HepG2 (cell line): ENCODE data around the gene LRP10. TPM values are rescaled to one million over a fixed set of nuclear protein-coding genes. Genes with fewer than 3 reads are reported as not detected.

Experiments used
- ATAC-seq: fragments of 200-7000 bp; cut with Tn5 transposase; 3 replicates; pipeline ENCODE4 v1.9.1; 2020; ENCODE audit warnings: mild to moderate bottlenecking, moderate library complexity
- BruUV-seq: library from RNA; stranded (reverse); fragments of 400-500 nt; replicated peaks from 2 replicates; lab custom pipeline; 2021; lab: Mats Ljungman, UMichigan
- CTCF ChIA-PET: fragments of 300-600 bp; formaldehyde crosslinking; extraction: SDS; loops from one replicate; lab custom pipeline; 2021; ENCODE audit warnings: low total read pairs, inconsistent platforms, low intra/inter-chr PET ratio; lab: Yijun Ruan, JAX
- POLR2A ChIA-PET: fragments of 350-600 bp; sonication (Branson Sonifier 250); formaldehyde crosslinking; loops from one replicate; lab custom pipeline; 2020; ENCODE audit warnings: antibody characterized with exemption, inconsistent platforms; lab: Yijun Ruan, JAX
- DNase-seq: peaks from one replicate; pipeline ENCODE4 v3.0.0-alpha.2; 2015; ENCODE audit warnings: low spot score
- FAIRE-seq: peaks from 3 replicates; lab custom pipeline; 2011; peaks lifted over from hg19 to GRCh38; lab: Jason Lieb, UNC
- H2AFZ ChIP-seq: one replicate; pipeline ENCODE4 v1.6.1; 2011; ENCODE audit warnings: low read length, inconsistent platforms
- H3K27ac ChIP-seq: fragments of 300-600 bp; 3 replicates; pipeline ENCODE4 v1.8.0; 2011; ENCODE audit warnings: mixed run types, mild to moderate bottlenecking, mixed read lengths, low read length, inconsistent platforms; ENCODE audit not compliant: insufficient read depth; ENCODE audit errors: extremely low read length
- H3K27me3 ChIP-seq, 2 experiments: fragments of 200-600 bp in 1 of 2; 2 replicates in 1 of 2; 3 replicates in 1 of 2; pipeline versions ENCODE4 v1.6.0 to v1.8.0; 2011; ENCODE audit warnings: low read length in 2 of 2, mild to moderate bottlenecking in 2 of 2, moderate library complexity in 2 of 2, inconsistent platforms in 1 of 2; ENCODE audit not compliant: insufficient read depth in 2 of 2, control insufficient read depth in 1 of 2
- H3K36me3 ChIP-seq, 2 experiments: fragments of 200-600 bp in 1 of 2; replicated peaks in 1 of 2; 2 replicates in 1 of 2; 3 replicates in 1 of 2; pipeline versions ENCODE4 v1.5.1 to v1.8.0; 2011; ENCODE audit warnings: low read length in 2 of 2, inconsistent platforms in 1 of 2; ENCODE audit not compliant: insufficient read depth in 2 of 2, control insufficient read depth in 1 of 2
- H3K4me1 ChIP-seq: 2 replicates; pipeline ENCODE4 v1.5.1; 2012; ENCODE audit warnings: low read length, inconsistent platforms; ENCODE audit not compliant: insufficient read depth
- H3K4me2 ChIP-seq: 2 replicates; pipeline ENCODE4 v1.6.0; 2011; ENCODE audit warnings: low read depth, low read length, inconsistent platforms
- H3K4me3 ChIP-seq, 3 experiments: fragments of 200-600 bp in 1 of 3; sonication (generic), shearing (Covaris generic) in 1 of 3; replicated peaks in 1 of 3; 2 replicates each; pipeline ENCODE4 v1.5.1; 2011 to 2016; ENCODE audit warnings: low read length in 3 of 3, inconsistent platforms in 2 of 3, low read depth in 2 of 3, mild to moderate bottlenecking in 2 of 3, control low read depth in 1 of 3, mixed read lengths in 1 of 3; ENCODE audit not compliant: insufficient read depth in 1 of 3
- H3K79me2 ChIP-seq: one replicate; pipeline ENCODE4 v1.6.1; 2011; ENCODE audit warnings: low read length, inconsistent platforms; ENCODE audit not compliant: insufficient read depth
- H3K9ac ChIP-seq: 2 replicates; pipeline ENCODE4 v1.6.0; 2011; ENCODE audit warnings: mild to moderate bottlenecking, low read depth, low read length, inconsistent platforms; ENCODE audit not compliant: insufficient read depth
- H3K9me3 ChIP-seq: 2 replicates; pipeline ENCODE4 v1.5.1; 2012; ENCODE audit warnings: mild to moderate bottlenecking, low read length
- H4K20me1 ChIP-seq: 2 replicates; pipeline ENCODE4 v1.6.0; 2011; ENCODE audit warnings: inconsistent platforms, mild to moderate bottlenecking, low read length, moderate library complexity; ENCODE audit not compliant: insufficient read depth
- MTA1 ChIP-seq: sonication (generic); formaldehyde crosslinking; IDR thresholded peaks from 2 replicates; pipeline ENCODE4 v1.4.0; 2020; ENCODE audit warnings: missing genetic modification reagents, mild to moderate bottlenecking, borderline replicate concordance
- RBFOX2 ChIP-seq: fragments of 200-400 bp; formaldehyde crosslinking; IDR thresholded peaks from 2 replicates; pipeline ENCODE4 v1.6.1; 2017; ENCODE audit warnings: low read depth, mild to moderate bottlenecking, low read length
- THYN1 ChIP-seq: sonication (generic); formaldehyde crosslinking; IDR thresholded peaks from 2 replicates; pipeline ENCODE4 v1.8.1; 2023; ENCODE audit warnings: low read depth, mild to moderate bottlenecking, moderate library complexity, missing genetic modification reagents, borderline replicate concordance
- ZNF768 ChIP-seq: sonication (generic); formaldehyde crosslinking; IDR thresholded peaks from 2 replicates; pipeline ENCODE4 v1.4.0; 2020; ENCODE audit warnings: missing genetic modification reagents
- WGBS: methylation state at CpG from one replicate; pipeline ENCODE4 v1.1.6; 2017; ENCODE audit warnings: low lambda C conversion rate; 5-methylcytosine and 5-hydroxymethylcytosine counted together
- in situ Hi-C: cut with HindIII; loops from 2 replicates; pipeline ENCODE4 v1.10.0; 2017; ENCODE audit warnings: low pct_unique_long_range_greater_than_20kb; ENCODE audit not compliant: extremely low pct_ligation_motif_present
- intact Hi-C: fragments of 100-400 bp; cut with micrococcal nuclease; formaldehyde crosslinking; loops from one replicate; pipeline ENCODE4 v1.10.0; 2022; ENCODE audit not compliant: unreplicated experiment
- polyA plus RNA-seq, 8 experiments: library from polyadenylated mRNA; depleted of rRNA in 3 of 8; stranded (reverse) in 7 of 8; unstranded in 1 of 8; fragments of >200 nt; fragmentation: Illumina TruSeq in 4 of 8; extraction: Trizol in 4 of 8; gene quantifications; 2 replicates each; pipeline versions ENCODE4 v1.2.1 to v1.2.3, GENCODE V29; 2011 to 2016; ENCODE audit warnings: low read depth in 4 of 8, missing spikeins in 1 of 8, mixed read lengths in 1 of 8; ENCODE audit not compliant: insufficient read depth in 1 of 8
- total RNA-seq, 5 experiments: library from RNA; depleted of rRNA; stranded (reverse); fragments of >200 nt; fragmentation: Illumina TruSeq; extraction: Trizol; gene quantifications; 2 replicates each; pipeline ENCODE4 v1.2.3, GENCODE V29; 2016; ENCODE audit warnings: low read depth in 1 of 5
- TF ChIP-seq, protein P1 (sequence below): sonication (generic); formaldehyde crosslinking; IDR thresholded peaks from 2 replicates; pipeline ENCODE4 v1.8.0; 2022; ENCODE audit warnings: mild to moderate bottlenecking, missing genetic modification reagents, borderline replicate concordance
- TF ChIP-seq, protein P2 (sequence below): sonication (generic); formaldehyde crosslinking; IDR thresholded peaks from 2 replicates; pipeline ENCODE4 v1.5.1; 2020; ENCODE audit warnings: mild to moderate bottlenecking, missing genetic modification reagents, moderate library complexity
- TF ChIP-seq, protein P3 (sequence below): sonication (generic); formaldehyde crosslinking; IDR thresholded peaks from 2 replicates; pipeline ENCODE4 v1.9.0; 2022; ENCODE audit warnings: missing genetic modification reagents, mild to moderate bottlenecking, borderline replicate concordance

Gene LRP10
- total and polyA plus RNA-seq, 2 of the 13 experiments (the other 11 are each of a cell fraction or from before 2014, with no cell fraction given): 16.9 to 45.2 TPM

DNA sequence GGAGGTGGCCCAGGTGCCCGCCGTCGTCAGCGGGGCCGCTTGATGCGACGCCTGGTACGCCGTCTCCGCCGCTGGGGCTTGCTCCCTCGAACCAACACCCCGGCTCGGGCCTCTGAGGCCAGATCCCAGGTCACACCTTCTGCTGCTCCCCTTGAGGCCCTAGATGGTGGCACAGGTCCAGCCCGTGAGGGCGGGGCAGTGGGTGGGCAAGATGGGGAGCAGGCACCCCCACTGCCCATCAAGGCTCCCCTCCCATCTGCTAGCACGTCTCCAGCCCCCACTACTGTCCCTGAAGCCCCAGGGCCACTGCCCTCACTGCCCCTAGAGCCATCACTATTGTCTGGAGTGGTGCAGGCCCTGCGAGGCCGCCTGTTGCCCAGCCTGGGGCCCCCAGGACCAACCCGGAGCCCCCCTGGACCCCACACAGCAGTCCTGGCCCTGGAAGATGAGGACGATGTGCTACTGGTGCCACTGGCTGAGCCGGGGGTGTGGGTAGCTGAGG is 5.5 kb downstream of the LRP10 start:
- Histone ChIP-seq H3K27me3 (peaks cover under 1 to 5% of the 10 kb centered on the region in 2 experiments; a peak in 4 of 5 replicates), H3K4me3 (no peak overlapping the region), H2AFZ (no peak overlapping the region), H3K4me2 (no peak overlapping the region), H3K9ac (no peak overlapping the region), H3K36me3 (peaks cover 14% of the 10 kb centered on the region in 2 experiments; a peak in 4 of 5 replicates), H3K79me2 (no peaks in the 10 kb centered on the region), H3K9me3 (no peaks in the 10 kb centered on the region), H3K4me1 (peaks cover 22% of the 10 kb centered on the region), H3K27ac (no peak overlapping the region)
- ChIA-PET POLR2A (no interaction called here), CTCF (no interaction called here)
- intact Hi-C loops: no loop called here
- BruUV-seq: no TSS peak
- in situ Hi-C loops: no loop called here
- DNase-seq (no peak), FAIRE-seq (no peak)
- WGBS: 95% methylated on average over 22 of the region's 22 CpGs
- TF ChIP-seq, protein P1, sequence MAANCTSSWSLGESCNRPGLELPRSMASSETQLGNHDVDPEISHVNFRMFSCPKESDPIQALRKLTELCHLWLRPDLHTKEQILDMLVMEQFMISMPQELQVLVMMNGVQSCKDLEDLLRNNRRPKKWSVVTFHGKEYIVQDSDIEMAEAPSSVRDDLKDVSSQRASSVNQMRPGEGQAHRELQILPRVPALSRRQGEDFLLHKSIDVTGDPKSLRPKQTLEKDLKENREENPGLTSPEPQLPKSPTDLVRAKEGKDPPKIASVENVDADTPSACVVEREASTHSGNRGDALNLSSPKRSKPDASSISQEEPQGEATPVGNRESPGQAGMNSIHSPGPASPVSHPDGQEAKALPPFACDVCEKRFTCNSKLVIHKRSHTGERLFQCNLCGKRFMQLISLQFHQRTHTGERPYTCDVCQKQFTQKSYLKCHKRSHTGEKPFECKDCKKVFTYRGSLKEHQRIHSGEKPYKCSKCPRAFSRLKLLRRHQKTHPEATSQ (CRISPR knock-in tag): no peak
- 0 out of 2 replicates have a peak, but pooled peaks have one; percentile 37 for TF ChIP-seq RBFOX2
- TF ChIP-seq, protein P2, sequence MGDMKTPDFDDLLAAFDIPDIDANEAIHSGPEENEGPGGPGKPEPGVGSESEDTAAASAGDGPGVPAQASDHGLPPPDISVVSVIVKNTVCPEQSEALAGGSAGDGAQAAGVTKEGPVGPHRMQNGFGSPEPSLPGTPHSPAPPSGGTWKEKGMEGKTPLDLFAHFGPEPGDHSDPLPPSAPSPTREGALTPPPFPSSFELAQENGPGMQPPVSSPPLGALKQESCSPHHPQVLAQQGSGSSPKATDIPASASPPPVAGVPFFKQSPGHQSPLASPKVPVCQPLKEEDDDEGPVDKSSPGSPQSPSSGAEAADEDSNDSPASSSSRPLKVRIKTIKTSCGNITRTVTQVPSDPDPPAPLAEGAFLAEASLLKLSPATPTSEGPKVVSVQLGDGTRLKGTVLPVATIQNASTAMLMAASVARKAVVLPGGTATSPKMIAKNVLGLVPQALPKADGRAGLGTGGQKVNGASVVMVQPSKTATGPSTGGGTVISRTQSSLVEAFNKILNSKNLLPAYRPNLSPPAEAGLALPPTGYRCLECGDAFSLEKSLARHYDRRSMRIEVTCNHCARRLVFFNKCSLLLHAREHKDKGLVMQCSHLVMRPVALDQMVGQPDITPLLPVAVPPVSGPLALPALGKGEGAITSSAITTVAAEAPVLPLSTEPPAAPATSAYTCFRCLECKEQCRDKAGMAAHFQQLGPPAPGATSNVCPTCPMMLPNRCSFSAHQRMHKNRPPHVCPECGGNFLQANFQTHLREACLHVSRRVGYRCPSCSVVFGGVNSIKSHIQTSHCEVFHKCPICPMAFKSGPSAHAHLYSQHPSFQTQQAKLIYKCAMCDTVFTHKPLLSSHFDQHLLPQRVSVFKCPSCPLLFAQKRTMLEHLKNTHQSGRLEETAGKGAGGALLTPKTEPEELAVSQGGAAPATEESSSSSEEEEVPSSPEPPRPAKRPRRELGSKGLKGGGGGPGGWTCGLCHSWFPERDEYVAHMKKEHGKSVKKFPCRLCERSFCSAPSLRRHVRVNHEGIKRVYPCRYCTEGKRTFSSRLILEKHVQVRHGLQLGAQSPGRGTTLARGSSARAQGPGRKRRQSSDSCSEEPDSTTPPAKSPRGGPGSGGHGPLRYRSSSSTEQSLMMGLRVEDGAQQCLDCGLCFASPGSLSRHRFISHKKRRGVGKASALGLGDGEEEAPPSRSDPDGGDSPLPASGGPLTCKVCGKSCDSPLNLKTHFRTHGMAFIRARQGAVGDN (CRISPR knock-in tag): 0 out of 2 replicates have a peak, but pooled peaks have one; percentile 12
- no peak for TF ChIP-seq THYN1 (CRISPR knock-in tag)
- TF ChIP-seq, protein P3, sequence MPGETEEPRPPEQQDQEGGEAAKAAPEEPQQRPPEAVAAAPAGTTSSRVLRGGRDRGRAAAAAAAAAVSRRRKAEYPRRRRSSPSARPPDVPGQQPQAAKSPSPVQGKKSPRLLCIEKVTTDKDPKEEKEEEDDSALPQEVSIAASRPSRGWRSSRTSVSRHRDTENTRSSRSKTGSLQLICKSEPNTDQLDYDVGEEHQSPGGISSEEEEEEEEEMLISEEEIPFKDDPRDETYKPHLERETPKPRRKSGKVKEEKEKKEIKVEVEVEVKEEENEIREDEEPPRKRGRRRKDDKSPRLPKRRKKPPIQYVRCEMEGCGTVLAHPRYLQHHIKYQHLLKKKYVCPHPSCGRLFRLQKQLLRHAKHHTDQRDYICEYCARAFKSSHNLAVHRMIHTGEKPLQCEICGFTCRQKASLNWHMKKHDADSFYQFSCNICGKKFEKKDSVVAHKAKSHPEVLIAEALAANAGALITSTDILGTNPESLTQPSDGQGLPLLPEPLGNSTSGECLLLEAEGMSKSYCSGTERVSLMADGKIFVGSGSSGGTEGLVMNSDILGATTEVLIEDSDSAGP (CRISPR knock-in tag): peak; percentile 34; the same call in 1 of the 2 replicates
- 0 out of 2 replicates have a peak, but pooled peaks have one; percentile 12 for TF ChIP-seq MTA1 (CRISPR knock-in tag)
- peak; percentile 58; the same call in 1 of the 2 replicates for TF ChIP-seq ZNF768 (CRISPR knock-in tag)
- TF ChIP-seq, all 625 proteins: peak for 5
- H4K20me1 ChIP-seq: no peaks in the 10 kb centered on the region; the same call in 1 of the 2 replicates
- ATAC-seq: no peak
